GM19239 (cell line): Measurements from ENCODE around the gene C3orf85.
"Not testable (repeated sequence)": the region's sequence is repeated elsewhere in the genome, so short reads cannot be mapped to it uniquely, and the experiment has no call there.

Experiments
- DNase-seq: peaks from one replicate; pipeline ENCODE4 v3.0.0; 2011; ENCODE audit warnings: low spot score; ENCODE audit not compliant: insufficient read length
- FAIRE-seq: peaks from 2 replicates; lab custom pipeline; 2011; peaks lifted over from hg19 to GRCh38; lab: Jason Lieb, UNC

Gene C3orf85

GRCh38 chr3:109136523-109136922 lies at the start of gene C3orf85:
TSS of gene C3orf85 (plus strand) at chr3:109136719. CDS start at chr3:109136848, 129 bp downstream.
- FAIRE-seq, result no peak

GRCh38 chr3:109089265-109089664 lies 47.3 kb upstream of the C3orf85 start:
- DNase-seq, result no peak
- FAIRE-seq, result no peak

More at GRCh38 chr3:109136523-109136922, at the start of gene C3orf85:
- no peak for DNase-seq

GRCh38 chr3:109091846-109092245 lies 44.7 kb upstream of the C3orf85 start:
- FAIRE-seq (no peak), DNase-seq (no peak)

- DNase-seq (no peak), FAIRE-seq (no peak)
Measured at GRCh38 chr3:109093561-109093960, 43.0 kb upstream of the C3orf85 start.

GRCh38 chr3:109095166-109095565 lies 41.4 kb upstream of the C3orf85 start:
- DNase-seq (no peak), FAIRE-seq (no peak)

GRCh38 chr3:109098079-109098644 lies 38.4 kb upstream of the C3orf85 start:
- no peak for FAIRE-seq

GRCh38 chr3:109109574-109109973 lies 26.9 kb upstream of the C3orf85 start:
- DNase-seq (no peak), FAIRE-seq (no peak)

More at GRCh38 chr3:109098079-109098644, 38.4 kb upstream of the C3orf85 start:
- DNase-seq, result no peak

- DNase-seq, result no peak
- FAIRE-seq, result no peak
Measured at GRCh38 chr3:109112946-109113760, 23.4 kb upstream of the C3orf85 start.

GRCh38 chr3:109114746-109115145 lies 21.8 kb upstream of the C3orf85 start:
- FAIRE-seq (no peak), DNase-seq (no peak)

GRCh38 chr3:109115451-109115850 lies 21.1 kb upstream of the C3orf85 start:
- no peak for DNase-seq
- no peak for FAIRE-seq

- FAIRE-seq, result no peak
- DNase-seq, result no peak
Measured at GRCh38 chr3:109116031-109116430, 20.5 kb upstream of the C3orf85 start.

- DNase-seq (no peak), FAIRE-seq (no peak)
Measured at GRCh38 chr3:109117939-109118338, 18.6 kb upstream of the C3orf85 start, which contains the start of gene MORC1. TSS of gene MORC1 (minus strand) at chr3:109118134. CDS start at chr3:109118059, 75 bp downstream.

- DNase-seq (no peak), FAIRE-seq (no peak)
Measured at GRCh38 chr3:109118584-109118983, 17.9 kb upstream of the C3orf85 start.

- FAIRE-seq (no peak), DNase-seq (no peak)
Measured at GRCh38 chr3:109122690-109123089, 13.8 kb upstream of the C3orf85 start.

GRCh38 chr3:109125902-109126301 lies 10.6 kb upstream of the C3orf85 start:
- no peak for DNase-seq
- FAIRE-seq, result no peak

GRCh38 chr3:109127553-109127952 lies 9.0 kb upstream of the C3orf85 start:
- no peak for FAIRE-seq
- no peak for DNase-seq

GRCh38 chr3:109131276-109131675 lies 5.2 kb upstream of the C3orf85 start:
- FAIRE-seq, result no peak
- DNase-seq, result no peak

GRCh38 chr3:109132801-109133473 lies 3.6 kb upstream of the C3orf85 start:
- no peak for FAIRE-seq
- no peak for DNase-seq

GRCh38 chr3:109133474-109133816 lies 3.1 kb upstream of the C3orf85 start:
- DNase-seq, FAIRE-seq: not testable (repeated sequence)

GRCh38 chr3:109137761-109138160 lies 1.2 kb downstream of the C3orf85 start:
- FAIRE-seq (no peak), DNase-seq (no peak)

- DNase-seq (no peak), FAIRE-seq (no peak)
Measured at GRCh38 chr3:109140318-109140717, 3.8 kb downstream of the C3orf85 start.
